CD4-positive, alpha-beta T cell treated with Interferon alpha-2 for 1 hour (primary cell): ENCODE measurements around the gene RNF32.
"Not testable (repeated sequence)": the region's sequence is repeated elsewhere in the genome, so short reads cannot be mapped to it uniquely, and the experiment has no call there.

Experiments
- DNase-seq, 2 donors: peaks; one replicate each; pipeline ENCODE4 v3.0.0-alpha.2; 2020 to 2022

Gene RNF32

DNA sequence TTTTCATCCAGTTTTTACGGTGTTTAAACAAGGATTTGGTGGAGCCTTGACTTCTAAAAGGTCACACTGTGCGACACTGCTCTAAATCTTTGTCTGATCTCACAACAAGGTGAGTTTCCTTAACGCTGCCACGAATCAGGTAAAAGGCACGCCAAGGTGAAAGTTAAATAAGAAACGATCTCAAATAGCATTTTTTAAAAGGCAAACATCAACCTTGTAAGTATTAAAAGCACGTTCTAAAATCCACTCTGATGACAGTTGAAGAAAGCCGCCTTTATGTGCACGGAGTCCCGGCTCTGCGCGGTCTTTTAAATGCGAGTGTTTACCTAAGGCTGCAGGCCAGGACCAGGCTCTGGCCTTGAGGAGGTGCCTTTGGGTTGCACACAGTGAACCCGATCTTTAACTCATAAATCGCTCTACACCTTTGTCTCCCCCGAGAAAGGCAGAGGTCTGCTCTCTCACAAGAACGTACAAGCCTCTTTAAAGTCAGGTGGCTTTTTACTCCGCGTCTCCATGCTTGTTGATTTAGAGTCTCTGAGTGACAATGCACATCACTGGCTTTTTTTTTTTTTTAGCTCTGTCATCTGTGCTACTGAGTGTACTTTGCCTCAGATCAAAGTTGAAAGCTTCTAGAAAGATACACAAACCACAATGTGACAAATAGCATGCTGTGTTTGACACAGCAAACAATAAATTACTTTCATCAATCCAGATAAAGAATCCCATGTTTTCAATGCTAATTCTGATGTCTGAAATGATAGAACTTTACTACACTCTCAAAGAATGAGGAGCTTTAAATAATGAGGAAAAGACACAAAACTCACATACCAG, 25.9 kb upstream of the RNF32 start:
- no peak for DNase-seq

DNA sequence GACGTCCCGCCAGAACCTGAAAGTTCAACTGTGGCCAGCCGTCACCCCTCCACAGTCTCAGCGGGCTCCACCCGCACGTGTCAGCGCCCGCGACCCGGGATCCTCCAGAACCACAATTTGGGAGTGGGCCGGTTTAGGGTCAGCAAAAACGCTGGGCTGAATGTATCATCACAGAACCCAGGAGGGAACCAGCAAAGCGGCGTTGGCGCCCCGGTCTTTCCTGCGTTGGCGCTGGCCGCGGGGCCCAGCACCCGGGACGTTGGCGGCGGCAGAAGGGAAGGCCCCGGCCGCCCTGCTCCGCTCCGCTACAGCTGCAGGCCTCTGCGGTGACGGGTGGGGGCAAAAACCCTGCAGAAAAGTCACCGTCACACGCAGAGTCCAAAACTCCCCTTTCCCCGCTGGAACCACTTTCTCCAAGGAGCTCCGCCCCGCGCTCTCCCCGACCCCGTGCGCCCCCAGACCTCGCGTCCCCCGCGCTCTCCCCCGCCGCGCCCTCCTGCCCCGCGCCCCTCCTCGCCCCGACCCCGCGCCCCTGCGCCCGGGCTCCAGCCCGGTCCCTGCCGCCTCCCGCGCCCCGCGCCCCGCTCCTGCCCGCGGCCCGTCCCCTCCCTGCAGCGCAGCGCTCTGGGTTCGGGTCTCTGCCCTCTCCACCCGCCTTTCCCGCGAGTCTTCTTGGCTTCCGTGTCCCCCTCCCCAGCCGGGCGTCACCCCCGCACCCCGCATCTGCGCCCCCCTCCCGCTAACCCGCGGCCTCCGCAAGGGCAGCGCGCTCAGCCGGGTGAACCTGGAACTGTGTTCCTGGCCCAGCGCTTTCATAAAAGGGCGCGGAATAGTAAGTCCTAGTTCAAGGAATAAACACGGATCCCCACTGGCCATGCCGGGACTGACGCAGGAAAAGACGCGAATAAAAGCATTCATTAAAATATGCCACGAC, 24.0 kb upstream of the RNF32 start:
- no peak for DNase-seq

DNA sequence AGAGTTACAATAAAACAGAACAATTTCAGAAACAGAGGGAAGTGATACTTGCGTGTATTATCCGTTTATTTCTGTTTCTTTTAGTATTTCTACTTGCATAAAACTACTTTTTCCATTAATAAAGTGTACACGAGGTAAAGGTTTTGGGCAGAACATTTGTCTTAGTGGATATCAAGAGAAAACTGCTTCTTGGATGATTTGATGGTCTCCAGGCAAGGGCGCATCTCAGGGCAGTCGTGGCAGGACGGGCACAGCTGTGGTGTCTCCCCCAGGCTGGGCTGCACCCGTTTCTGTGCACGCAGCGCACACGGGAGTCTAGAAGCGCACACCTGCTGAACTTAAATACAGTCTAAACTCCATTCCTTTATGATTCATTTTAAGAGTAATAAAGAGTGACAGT, 23.4 kb upstream of the RNF32 start:
- DNase-seq = no peak

DNA sequence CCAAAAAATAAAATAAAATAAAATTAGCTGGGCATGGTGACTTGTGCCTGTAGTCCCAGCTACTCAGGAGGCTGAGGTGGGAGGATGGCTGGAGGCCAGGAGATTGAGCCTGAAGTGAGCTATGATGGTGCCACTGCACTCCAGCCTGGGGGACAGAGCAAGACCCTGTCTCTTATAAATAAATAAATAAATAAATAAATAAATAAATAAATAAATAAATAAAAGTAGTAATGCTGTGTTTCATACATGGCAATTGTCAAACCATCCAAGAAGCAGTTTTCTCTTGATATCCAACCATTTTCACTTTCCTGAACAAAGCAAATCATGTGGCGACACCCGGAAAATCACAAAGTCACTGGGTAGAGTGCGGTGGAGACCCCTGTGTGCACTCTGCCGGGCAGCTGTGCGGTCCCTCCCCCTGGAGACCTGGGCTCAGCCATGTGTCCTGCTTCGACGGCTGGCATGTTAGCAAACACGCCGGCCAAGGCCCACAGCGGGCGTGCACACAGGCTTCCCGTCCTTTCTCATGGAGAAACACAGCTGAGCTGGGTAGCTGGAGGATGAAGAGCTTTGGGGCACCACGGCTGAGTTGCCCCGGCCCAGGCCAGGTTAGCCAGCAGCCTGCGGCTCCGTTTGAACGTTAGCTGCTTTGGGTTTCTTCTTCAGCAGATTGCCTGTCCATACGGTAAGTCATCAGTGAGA, 22.3 kb upstream of the RNF32 start:
- DNase-seq = no peak

DNA sequence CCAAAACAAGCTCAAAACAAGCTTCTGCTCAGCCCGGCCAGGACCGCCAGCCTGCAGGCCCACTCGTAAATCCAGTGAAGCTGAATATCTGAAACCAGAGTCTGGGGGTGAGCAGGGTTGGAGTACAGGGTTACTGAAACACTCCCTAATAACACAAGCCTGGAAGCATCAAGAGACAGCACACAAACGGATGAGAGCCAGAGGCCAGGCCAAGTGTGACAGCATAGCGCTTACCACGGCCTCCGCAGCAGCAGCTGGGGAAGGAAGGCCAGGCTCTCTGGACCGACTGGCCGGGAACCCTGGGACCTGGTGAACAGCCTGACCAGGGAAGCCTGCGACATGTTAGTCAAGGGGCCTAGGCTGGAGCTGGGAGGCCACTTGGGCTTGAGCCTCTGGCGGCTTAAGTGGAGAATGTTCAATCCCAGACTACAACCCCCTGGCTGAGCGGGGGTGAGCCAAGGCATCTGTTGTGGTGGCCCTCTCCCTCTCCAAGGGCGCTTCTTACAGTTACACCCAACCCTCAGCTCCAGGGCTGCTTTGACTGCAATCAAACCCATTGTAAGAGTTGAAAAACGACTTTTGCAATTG, 21.7 kb upstream of the RNF32 start:
- DNase-seq = no peak

DNA sequence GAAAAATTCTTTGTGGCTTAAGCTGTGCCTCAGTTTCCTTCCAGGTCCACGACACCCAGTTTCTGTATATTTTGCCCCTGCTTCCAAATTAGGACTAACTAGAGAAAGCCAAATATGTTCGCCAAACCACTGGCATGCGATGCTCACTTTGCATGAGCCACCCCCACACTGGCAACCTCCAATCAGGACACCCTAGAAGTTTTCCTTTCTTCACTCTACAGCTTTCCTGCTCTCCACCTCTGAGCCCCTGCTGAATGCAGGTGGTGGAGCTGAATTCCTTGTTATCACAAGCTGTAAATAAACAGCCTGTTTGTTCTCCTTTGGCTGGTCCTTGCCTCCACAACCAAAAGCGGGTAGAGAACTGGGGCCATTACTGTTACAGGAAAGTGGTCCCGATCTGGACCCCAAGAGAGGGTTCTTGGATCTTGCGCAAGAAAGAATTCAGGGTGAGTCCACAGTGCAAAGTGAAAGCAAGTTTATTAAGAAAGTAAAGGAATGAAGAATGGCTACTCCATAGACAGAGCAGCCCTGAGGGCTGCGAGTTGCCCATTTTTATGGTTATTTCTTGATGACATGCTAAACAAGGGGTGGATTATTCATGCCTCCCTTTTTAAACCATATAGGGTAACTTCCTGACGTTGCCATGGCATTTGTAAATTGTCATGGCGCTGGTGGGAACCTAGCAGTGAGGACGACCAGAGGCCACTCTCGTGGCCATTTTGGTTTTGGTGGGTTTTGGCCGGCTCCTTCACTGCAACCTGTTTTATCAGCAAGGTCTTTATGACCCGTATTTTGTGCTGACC, 20.9 kb upstream of the RNF32 start:
- DNase-seq = not testable (repeated sequence)

DNA sequence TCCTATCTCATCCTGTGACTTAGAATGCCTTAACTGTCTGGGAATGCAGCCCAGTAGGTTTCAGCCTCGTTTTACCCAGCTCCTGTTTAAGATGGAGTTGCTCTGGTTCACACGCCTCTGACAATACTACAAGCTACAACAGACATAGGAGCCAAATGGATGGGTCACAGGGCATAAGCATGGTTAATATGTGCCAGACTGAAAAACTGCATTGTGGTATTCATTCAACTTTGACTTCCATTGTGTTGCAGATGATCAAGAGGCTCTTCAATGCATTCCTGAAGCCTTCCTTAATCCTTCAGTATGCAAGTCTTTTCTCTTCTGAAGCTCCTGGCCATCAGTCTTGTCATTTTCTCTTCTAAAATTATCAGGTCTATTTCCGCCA, 20.3 kb upstream of the RNF32 start:
- DNase-seq = no peak

DNA sequence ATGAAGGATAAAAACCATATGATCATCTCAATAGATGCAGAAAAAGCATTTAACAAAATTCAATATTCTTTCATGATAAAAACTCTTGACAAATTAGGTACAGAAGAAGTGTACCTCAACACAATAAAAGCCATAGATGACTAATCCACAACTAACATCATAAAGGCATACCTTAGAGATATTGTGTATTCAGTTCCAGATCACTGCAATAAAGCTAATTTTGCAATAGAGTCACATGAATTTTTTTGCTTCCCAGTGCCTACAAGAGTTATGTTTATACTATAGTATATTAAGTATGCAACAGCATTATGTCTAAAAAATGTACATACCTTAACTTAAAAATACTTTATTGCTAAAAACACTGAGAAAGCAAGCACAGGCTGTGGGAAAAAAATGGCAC, 18.9 kb upstream of the RNF32 start:
- no peak for DNase-seq

DNA sequence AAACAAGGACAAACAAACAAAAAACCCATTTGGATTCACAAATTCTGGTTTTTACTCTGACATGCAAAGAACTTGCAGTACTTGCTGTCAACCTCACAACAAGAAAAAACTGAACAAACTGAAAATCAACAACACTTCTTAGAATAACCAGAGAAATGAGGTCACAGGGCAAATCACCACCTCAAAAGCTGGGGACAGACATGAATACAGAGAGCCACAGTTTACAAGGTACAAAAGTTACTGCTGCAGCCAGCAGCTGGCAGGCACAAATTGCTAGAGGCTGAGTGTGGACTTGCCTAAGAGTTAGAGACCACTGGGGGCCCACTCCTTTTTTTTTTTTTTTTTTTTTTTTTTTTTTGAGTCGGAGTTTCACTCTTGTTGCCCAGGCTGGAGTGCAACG, 15.0 kb upstream of the RNF32 start:
- DNase-seq = peak in 1 of 2 donors; percentile 25

DNA sequence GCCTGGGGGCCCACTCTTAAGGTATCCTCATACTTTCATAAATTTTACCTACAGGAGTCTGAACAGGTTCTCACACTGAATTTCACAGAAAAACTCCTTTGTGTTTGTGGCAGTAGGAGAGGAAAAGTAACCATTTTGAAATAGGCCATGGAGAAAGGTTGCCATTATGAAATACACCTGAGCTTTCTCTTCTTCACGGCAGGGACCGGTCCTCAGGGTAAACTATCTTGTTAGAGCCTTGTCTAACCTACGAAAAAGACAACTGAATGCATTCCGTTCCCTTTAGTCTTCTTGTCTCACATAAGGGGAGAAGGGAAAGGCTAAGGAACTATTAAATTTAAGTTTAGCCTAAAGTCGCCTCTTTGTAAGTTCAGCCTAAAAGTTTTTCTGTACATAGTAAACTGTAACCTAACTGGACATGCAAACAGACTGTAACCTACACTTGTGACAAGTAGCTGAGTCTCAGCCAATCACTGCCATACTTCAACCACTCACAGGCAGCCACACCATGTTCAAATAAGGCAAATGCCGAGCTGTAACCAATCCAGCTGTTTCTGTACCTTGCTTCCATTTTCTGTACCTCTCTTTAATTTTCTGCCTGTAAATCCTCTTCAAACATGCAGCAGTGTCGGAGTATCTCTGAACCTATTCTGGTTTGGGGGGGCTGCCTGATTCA, 14.2 kb upstream of the RNF32 start:
- DNase-seq = no peak

DNA sequence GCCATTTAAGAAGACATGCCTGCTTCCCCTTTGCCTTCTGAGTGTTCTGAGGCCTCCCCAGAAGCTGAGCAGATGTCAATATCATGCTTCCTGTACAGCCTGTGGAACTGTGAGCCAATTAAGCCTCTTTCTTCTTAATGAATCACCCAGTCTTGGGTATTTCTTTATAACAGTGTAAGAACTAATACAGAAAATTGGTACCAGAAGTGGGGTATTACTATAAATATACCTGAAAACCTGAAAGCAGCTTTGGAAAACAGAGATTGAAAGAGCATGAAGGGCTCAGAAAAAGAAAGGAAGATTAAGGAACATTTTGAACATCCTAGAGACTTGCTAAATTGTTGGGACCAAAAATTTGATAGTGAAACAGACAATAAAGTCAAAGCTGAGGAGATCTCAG, 12.0 kb upstream of the RNF32 start:
- DNase-seq = no peak

DNA sequence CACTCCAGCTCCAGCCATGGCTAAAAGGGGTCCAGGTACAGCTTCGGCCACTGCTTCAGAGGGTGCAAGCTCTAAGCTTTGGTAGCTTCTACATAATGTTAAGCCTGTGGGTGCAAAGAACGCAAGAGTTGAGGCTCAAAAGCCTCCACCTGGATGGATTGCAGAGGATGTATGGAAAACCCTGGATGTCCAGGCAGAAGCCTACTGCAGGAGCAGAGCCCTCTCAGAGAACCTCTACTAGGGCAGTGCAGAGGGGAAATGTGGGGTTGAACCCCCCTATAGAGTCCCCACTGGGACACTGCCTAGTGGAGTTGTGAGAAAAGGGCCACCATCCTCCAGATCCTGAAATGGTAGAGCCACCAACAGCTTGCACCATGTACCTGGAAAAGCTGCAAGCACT, 10.7 kb upstream of the RNF32 start:
- DNase-seq = no peak

DNA sequence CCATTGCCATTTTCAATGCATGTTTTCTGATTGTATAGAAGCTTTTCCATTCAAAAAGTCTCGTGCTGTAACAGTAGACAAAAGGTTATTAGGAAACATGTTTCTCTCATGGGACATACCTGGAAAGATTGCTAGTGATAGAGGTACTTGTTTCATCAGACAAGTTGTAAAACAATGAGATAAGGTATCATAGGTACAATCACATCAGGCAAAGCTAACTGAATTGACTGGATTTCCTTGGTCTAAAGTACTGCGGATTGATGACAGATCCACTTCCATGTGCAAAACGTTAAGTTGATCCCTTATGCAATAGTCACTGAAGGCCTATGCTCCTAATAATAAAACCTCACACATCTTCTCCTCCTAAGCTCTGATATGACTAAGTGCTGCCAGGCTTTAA, 6.5 kb upstream of the RNF32 start:
- no peak for DNase-seq

DNA sequence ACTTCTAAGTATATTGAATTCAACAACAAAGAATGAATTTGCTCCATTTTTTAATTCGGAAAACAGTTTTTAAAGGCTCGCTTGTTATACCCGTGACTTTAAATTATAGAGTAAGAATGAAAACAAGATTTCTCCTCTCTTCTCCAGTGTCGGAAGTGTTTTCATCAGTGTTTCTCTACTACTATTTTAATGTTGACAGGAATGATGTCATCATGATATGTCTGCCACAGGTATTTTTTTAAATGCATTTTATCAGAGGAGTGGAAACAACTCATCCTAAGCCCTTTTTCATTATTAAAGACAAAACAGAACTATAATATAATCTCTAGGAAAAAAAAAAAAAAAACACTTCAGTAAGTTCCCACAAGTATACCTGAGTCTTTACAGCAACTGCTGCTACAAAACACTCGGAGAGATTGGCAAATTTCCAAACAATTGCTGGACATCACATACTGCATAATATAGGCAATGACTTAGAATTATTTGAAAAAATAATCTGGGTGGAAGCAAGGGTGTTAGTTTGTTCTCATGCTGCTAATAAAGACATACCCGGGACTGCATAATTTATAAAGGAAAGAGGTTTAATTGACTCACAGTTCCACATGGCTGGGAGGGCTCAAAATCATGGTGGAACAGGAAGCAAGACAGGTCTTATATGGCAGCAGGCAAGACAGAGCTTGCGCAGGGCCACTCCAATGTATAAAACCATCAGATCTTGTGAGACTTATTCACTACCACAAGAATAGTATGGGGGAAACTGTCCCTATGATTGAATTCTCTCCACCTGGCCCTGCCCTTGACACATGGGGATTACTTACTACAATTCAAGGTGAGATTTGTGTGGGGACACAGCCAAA, 4.8 kb upstream of the RNF32 start:
- DNase-seq = no peak

DNA sequence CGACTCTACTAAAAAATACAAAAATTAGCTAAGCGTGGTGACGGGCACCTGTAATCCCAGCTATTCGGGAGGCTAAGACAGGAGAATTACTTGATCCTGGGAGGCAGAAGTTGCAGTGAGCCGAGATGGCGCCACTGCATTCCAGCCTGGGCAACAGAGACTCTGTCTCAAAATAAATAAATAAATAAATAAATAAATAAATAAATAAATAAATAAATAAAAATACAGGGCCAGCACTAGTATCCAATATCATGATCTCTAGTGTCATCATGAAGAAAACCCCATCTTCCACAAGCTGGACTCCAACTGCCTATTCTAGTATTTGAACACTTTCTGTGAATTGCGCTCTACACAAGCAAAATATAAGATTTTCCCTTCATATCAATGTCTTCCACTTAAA, 3.5 kb upstream of the RNF32 start:
- not testable (repeated sequence) for DNase-seq

DNA sequence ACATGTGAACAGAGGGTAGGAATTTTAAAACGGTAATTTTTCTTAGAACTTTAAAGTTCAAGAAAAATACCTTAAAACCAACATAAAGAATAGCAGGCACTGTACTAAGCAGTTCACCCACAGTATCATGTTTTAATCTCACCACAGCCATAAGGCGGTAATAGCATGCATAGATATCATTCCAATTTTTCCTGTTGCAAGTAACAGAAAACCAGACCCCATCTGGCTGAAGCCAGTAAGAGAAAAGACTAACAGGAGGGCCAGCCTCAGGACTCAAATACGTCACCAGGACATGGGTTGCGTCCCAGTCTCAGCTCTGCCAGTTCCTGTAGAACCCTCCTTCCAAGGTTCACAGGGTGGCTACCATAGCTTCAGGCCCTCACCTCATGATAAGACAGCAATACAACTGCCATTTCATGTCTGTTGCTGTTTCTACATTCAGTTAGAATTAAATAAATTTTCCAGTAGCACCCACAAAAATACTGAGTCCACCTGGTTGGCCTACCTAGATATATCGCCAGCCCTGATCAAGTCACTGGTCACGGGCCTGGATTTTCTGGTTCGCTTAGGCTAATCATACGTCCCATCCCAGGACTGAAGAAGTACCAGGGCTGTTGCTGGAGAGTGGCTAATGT, 2.0 kb upstream of the RNF32 start:
- DNase-seq = no peak

DNA sequence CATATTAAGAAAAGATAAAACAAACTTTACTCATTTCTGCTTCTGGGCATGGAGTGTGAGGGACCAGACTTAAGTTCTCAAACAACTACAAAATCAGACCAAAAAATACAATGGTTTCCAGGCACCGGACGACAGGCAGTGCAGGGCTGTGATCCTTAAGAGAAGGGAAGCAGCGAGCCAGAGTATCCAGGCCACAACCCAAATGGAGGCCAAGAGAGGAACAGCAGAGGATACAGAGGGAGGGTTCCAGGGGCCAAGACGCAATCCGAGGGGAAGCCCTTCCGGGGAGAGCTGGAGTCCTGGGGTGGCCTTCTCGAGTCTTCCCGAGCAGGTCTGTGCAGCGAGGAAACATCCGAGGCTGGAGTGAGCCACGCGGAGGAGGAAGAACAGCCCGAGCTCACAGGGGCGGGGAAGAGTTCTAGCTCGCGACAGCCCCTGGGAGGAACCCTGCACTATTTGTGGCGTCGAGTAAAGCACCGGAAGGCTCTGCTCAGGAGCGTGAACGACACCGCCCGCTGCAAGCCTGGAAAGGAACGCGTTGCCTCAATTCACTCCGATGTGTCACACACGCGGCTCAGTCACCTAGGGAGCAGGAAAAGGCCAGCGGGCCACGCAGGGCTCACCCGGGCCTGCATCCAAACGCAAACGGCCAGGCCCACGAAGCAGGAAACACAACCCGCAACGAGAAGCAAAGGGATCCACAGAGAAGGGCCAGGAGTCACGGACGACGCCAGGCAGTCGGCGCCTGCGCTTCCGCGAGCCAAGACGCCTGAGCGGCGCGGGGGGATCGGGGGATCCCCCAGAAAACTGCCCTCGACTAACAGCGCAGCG, 933 bp upstream of the RNF32 start:
- no peak for DNase-seq

DNA sequence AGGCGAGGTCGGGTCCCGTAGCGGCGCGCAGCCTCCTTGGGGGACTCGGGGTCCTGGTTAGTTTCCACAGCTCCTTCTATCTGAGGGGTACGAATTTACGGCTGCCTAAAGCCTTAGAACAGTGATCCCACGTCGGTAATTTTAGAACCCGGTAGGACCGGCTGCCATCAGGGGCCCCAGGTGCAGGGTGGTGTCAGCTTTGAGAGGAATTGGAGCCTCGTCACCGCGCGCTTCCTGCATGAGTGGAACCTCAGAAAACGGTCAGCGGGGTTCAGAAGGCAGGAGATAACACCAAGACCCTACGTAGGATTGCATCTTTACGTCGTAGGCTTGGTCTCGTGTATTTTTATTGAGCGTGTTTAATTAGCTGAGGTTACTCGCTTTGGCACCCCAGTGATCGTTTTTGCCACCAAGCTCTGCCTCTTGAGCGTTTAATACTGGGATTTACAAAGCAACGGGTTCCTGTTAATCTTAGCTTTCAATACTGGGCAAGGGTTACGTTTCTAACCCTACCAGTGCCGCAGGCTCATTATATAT, 443 bp downstream of the RNF32 start:
- DNase-seq = peak; percentile 49 to 66
